NB4 (cell line): ENCODE results near the gene CAPG.

Source experiments
- CTCF ChIP-seq: IDR thresholded peaks from one replicate; pipeline ENCODE4 v1.5.1; 2012; ENCODE audit warnings: low read depth, low read length
- MAX ChIP-seq: IDR thresholded peaks from 2 replicates; pipeline ENCODE4 v1.6.1; 2011; ENCODE audit warnings: low read depth, low read length
- MYC ChIP-seq: IDR thresholded peaks from 2 replicates; pipeline ENCODE4 v1.6.1; 2011; ENCODE audit warnings: low read depth, low read length
- POLR2A ChIP-seq: IDR thresholded peaks from 2 replicates; pipeline ENCODE4 v1.6.1; 2011; ENCODE audit warnings: mild to moderate bottlenecking; ENCODE audit not compliant: insufficient read length; ENCODE audit errors: extremely low read depth

GRCh38 chr2:85388878-85389538 is 21.2 kb downstream of the CAPG start:
- TF ChIP-seq CTCF (no peak), MAX (no peak), POLR2A (no peak), MYC (no peak)
